DMS53 treated with DMSO at 0.1 percent for 48 hours (cell line): ENCODE data around the gene ENTHD1.

Source experiments
- DNase-seq: peaks from one replicate; lab custom pipeline; 2025; ENCODE audit not compliant: unreplicated experiment; lab: John Stamatoyannopoulos, UW

The ENTHD1 gene

DNA sequence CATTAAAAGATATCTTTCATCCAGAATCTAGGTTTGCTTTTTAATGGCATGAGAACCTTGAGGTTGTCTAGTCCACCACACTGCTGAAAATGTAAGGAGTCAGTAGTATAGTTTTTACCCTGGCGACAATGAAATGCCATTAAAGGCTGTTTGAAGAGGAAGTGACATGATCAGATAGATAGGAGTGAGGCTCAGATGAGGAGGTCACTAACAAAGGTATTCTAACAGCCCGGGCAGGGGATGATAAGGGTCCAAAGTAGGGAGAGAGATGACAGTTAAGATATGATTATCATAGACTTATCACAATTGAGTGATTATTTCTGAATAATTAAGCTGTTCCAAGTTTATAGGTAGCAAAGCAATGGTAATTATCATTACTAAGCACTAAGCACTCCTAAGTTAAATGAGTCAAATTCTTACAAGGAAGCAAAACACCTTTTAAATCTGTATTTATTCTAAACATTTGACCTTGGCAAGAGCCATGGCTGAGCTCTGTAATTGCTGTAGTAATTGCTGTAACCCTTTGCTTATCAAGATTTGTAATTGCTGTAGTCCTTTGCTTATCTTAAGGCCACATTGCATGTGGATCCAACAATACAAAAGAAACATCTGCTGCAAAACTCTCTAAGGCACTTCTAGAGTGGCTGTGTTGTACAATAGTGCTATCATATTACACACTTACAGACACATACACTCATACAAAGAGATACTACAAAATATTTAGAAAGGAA is 92.6 kb downstream of the ENTHD1 start:
- peak; percentile 78 for DNase-seq

DNA sequence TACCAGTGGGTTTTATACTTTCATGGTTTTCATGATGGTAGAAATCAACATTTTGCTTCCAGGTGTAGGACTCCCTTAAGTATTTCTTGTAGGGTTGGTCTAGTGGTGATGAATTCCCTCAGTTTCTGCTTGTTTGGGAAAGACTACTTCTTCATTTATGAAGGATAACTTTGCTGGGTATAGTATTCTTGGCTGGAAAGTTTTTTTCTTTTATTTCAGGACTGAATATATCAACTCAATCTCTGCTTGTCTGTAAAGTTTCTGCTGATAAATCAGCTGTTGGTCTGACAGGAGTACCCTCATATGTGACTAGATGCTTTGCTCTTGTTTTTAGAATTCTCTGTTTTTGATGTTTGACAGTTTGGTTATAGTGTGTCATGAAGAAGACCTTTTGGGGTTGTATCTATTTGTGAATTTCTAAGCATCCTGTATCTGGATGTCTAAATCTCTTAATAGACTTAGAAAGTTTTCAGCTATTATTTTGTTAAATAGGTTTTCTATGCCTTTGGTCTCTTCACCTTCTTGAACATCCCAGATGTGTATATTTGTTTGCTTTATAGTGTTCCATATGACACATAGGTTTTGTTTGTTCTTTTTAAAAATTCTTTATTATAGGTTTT is 95.9 kb downstream of the ENTHD1 start:
- DNase-seq, result no peak

DNA sequence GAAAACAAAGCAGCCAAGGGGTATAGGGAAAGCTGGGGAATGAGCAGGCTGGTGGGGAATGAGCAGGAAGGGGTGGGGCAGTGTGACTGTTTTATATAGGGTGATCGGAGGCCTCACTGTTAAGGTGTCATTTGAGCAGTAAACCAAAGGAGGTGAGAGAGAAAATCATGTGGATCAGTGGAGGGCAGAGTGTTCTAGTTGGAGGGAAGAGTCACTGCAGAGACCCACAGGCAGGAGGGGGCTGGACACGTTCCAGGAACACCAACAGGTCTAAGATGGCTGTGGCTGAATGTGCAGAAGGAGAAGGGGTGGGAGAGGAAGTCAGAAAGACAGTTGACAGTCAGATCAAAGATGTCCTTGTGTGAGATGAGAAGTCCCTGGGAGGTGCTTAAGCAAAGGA is 103.8 kb downstream of the ENTHD1 start:
- DNase-seq, result no peak

DNA sequence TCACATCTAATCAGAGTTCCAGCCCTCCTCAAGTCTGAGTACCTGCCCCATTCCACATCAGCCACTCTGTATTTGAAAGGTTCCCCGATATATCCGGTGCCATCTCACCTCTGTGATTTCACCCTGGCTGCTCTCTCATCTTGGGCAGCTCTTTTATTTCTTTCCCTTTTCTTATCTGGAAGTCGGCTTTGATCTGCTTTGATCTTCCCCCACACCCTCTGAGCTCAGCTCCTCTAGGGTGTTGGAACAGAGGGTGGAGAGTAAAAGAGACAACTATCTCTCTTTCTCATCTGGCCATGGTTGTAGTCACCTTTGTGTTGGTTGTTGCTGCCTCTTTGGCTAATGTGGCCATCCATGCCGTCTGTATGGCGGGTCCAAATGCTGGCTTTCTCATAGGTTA is 108.3 kb downstream of the ENTHD1 start:
- no peak for DNase-seq

DNA sequence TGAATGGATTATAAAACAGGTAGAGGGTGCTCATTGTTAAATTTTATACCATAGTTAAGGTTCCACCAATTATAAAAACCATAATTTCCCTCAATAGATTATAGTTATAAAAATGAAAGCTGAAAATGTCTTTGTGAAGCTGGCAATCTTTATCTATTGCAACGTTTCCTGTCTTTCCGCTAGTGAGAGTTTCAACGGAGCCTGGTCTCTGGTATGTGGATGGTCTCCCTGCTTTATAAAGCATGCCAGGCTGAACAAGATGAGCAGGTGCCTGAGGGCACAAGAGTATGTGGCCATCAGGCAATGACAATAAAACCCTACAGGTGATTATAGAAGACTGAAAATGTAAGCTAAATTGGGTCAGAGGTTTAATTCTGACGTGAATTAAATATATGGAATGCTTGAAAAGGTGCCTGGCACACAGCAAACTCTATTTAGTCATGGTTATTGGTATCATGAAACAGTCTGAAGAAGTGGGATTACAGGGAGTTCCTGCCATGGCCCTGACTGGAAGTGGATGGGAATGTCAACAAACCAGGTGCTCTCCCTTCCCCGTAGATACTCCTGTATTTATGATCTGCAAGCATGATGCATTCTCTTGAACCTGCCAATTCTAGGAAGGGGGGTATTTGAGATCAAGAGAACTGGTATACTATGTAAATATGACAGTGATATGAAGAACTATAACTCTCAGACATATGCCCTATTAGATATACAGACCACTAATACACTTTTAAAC is 115.7 kb downstream of the ENTHD1 start:
- peak; percentile 33 for DNase-seq

DNA sequence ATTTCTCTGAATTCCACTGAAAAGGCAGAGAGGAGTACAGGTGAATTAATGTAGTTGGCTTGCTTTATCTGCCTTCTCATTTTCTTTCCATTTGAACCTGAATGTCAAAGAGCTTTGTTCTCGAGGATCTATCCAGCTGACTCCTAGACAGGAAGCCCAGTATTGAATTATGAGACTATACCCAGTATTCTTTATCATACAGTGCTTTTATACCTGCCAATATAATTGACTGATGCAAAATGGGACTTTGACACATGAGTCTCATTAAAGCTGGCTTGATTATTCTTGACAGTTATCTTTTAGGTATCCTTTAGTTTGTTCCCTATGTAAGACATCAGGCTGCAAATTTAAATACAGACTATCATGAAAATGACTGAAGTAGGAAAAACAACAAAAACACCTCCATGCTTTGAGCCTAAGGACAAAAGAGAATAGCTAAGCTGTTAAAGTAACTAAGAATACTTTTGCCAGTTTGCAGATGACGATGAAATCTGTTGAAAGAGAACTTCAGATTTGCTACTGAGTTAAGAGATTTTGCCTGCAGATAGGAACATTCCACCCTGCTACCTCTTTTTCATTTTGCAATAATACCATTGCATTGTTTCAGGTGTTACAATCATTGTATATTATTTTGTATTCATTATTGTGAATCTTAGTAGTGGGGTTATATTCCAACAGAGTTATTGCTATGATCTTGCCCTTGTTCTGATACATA is 117.1 kb downstream of the ENTHD1 start:
- no peak for DNase-seq

DNA sequence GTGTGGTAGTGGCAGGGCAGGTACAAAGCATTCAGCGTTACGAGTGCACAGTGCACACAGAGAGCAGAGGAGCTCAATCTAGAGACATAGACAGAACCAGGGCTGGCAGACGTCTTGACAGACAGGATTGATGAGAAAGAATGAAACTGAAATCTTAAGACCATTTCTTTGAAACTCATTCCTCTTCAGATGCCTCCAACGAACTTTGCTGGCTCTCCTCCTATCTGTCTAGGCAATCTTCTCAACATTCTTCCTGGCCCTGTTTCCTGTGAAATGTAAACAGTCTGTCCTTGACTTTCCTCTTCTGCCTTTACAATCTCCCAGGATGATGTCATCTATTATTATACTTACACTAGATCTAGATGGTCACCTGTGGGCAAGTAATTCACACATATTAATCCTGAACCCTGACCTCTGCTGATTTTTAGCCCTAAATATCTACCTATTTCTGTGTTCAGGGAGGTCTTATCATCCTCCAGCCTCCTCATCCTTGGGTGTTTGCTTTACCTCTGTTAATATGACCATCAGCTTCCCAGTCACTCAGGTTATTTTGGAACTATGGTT is 119.5 kb downstream of the ENTHD1 start:
- DNase-seq, result peak; percentile 61

DNA sequence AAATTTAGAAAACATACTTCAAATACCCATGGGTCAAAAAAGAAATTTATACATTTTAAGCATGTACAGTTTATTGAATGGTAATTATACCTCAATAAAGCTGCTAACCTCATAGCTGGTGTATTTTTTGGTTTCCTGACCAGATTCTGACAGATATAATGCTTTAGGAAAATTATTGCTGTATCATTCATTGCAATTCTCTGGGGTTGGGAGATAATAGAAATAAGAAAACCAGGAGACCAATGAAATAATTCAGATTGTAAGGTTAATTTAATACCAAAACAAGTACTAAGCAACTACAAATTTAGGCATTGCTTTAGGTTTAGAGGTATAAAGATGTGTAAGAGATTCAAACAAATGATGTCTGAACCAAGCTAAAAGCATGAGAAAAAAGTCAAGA is 120.1 kb downstream of the ENTHD1 start:
- DNase-seq, result no peak

DNA sequence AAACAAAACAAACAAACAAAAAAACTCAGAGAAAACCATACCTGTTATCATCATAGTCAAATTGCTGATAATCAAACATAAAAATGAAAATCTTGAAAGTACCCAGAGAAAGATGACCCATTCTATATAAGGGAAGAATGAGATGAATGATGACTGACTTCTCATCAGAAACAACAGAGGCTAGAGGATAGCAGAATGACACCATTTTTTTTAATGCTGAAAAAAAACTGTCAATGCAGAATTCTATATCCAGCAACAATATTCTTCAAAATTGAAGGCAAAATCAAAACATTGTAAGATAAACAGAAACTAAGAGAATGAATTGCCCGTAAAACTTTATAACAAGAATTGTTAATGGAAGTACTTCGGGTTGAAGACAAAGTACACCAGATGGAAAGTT is 122.1 kb downstream of the ENTHD1 start:
- no peak for DNase-seq

DNA sequence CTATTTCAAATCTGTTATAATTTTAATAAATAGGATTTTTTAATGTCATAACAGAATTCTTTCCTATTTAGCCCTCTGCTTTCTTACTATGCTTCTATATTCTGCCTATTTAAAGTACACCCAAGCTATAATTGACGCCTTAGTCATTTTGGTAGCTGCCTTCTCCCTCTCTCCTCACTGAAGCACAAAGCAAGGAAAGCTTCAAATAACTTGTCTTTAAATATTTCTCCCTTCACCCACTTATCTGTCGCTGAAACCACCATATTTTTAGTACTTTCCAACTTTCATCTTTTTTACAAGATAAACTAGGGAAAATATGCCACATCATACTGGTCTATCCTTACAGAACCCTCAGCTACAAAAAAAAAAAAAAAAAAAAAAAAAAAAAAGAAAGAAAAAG is 127.9 kb downstream of the ENTHD1 start:
- no peak for DNase-seq

DNA sequence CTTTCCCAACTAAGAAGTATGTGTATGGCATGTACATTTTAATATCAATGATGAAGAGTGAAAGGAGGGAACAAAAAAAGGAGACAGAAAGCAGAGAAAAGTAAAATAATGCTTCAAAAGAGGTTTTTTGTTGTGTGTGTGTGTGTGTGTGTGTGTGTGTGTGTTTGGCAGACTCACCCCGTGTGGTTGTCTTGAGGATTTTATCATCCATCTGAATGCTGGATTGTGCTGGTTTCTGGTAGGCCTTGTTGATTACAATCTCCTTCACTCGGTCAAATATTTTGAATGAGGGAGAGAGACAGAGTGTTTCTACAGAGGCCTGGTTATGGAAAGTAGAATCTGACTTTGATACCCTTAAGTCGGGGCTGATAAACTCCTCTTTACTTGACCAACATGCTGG is 128.5 kb downstream of the ENTHD1 start:
- no peak for DNase-seq

DNA sequence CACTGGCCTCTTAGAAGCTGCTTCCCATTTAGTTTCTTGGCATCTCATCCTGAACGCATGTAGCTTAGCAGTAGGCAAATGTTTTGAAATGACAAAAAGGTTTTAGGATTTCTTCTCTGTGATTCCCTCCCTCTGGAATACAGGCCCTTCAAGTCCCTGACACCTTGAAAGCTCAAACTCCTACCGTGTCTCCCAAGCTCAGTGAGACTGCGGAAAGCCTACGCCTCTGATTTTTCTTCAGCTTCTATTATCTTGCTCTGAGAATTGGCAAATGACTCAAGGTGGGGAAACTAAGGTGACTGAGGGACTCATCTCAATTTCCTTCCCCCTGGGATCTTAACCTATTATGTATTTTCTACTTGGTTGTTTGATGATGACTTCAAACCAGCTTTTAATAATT is 130.3 kb downstream of the ENTHD1 start:
- no peak for DNase-seq

DNA sequence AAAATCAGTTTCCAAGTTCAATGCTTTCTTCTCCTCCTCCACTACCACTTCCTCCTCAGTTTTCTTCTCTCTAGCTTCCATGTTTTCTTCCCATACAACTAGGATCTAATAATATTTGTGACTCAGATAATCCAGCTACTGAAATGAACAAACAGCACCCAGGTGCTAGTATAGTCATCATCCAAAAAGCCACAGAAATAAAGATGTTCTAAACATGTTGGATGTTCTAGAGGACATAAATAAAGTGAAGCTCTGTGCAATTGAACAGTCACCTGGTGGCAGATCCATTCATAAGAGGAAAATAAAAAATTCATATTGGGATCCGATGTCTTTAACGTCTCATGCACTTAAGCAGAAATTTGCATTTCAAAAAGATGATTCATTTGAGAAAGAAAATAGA is 142.8 kb downstream of the ENTHD1 start:
- no peak for DNase-seq

DNA sequence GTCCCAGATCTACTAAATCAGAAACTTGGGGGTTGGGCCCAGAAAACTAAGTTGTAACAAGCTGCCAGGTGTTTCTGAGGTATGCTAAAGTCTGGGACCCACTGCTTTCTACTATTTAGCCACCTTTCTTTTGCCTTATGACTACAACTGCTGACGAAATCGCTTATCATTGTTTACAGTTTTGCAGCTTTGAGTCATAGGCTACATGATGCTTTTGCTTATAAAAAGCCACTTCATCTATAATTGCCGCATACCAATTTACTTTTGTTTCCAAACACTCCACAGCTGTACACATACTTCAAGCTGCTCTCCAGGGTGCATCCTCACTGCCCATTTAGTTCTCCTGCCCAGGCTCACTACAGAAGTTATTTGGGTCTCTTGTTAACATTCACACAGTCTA is 144.7 kb downstream of the ENTHD1 start:
- peak; percentile 68 for DNase-seq

DNA sequence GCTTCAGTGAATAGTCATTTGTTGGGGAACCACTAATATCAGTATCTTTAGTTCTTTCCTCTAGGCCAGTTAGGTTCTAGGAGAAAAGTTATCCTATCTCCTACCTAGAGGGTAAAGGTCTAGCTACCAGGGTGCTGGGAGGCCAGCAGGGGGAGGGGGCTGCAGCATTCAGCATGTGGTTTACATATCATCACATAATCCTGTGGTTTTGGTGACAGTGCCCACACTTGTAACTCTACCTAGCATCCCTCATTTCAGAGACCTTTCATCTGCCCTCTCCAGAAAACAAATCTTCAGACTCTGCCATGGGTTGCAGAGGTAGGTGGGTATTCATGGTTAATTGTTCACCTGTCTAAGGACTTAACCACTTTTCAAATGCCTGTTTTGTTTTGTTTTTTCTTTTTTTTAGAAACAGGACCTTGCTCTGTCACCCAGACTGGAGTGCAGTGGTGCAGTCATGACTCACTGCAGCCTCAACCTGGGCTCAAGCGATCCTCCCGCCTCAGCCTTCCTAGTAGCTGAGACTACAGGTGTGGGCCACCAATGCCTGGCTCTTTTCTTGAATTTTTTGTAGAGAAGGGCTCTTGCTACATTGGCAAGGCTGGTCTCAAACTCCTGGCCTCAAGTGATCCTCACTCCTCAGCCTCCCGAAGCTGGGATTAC is 146.8 kb downstream of the ENTHD1 start:
- no peak for DNase-seq

DNA sequence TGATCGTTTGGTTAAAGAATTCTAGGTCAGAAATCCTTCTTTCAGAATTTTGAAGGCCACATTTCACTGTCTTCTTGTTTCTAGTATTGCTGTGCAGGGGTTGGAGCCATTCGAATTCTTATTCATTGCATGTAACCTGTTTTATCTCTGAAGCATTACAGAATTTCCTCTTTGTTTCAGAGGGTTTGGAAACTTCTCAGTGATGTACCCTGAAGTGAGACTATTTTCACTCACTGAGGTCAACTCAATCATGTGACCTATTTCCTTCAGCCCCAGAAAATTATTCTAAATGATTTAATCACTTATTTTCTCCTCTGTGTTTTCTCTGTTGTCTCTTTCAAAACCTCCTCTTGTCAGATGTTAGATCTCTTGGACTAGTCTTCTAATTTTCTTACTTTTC is 147.8 kb downstream of the ENTHD1 start:
- no peak for DNase-seq

DNA sequence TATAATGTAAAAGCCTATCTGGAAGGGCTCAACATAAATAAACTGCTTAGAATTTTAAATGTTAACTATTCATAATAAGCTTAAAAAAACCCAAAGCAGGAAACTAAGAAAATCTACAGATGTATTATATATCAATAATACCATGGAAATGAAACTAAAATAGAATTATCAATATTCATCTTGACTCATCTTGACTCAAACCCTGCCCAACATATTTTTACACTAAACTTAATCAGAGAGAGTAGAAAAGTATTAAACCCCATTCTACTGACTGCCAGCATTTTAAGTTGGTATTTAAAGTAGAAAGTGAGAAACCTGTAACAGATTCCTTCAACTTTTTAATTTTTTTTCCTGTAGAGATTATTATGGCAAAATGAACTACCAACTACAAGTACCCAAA is 149.2 kb downstream of the ENTHD1 start:
- DNase-seq, result no peak

DNA sequence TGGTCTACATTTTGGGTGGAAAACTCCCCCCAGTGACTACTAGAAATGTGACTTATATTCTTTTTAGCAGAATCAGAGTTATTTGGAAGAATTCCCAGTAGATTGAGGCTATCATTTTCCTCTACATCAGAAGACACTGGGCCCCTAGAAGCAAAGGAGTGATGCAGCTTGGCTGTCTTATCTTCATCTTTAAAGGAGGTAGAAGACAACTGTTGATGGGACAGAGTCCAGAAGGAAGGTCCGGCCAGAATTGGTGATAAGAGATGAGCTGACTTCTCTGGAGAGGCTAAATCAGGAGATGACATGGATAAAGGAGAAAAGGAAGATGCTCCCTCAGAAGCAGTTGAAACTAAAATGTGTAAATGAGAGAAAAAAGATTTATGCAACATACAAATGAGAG is 149.6 kb downstream of the ENTHD1 start:
- no peak for DNase-seq

DNA sequence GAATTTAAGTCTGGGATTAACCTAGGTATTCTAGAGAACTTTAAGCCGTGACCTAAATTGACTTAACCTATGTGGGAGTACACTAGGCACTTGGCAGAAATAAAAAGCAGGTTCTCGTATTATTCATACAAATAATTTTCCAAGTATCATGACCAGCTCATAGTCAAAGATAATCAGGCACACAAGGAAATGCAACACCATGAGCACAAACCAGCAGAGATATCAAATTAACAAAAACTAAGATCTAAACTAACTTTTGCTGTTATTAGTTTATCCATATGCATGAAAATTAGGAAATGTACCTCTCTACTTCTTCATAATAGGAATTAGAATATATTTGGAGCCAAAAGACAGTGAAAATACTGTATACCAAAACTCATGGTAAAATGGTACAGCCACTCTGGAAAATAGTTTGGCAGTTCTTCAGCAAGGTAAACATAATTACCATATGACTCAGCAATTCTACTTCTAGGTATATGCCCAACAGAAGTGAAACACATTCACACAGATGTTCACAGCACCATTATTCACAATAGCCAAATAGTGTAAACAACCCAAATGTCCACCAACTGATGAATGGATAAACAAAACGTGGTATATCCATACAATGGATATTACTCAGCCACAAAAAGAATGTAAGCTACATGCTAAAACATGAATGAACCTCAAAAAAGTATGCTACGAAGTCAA is 154.1 kb downstream of the ENTHD1 start:
- DNase-seq, result peak; percentile 8

DNA sequence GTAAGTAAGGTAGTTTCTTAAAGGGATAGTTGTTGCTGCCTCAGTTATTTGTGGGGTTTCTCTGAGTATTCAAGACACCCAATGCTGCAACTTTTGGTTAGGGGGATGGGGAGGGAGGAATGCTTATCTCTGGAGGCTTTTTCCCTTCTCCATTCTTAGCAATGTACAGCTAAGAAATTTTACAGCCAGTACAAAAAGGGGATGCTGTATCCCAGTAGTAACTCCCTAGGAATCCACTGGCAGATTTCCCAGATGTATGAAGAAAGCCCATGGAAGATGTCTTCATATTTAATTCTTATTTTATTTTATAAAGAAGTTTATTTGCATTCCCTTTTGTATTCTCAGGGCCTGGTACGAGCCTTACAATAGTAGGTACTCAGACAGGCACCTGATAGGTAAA is 154.8 kb downstream of the ENTHD1 start:
- no peak for DNase-seq
